Ectodermal cell (in vitro differentiated cells): ENCODE data around the gene PLCB4.

ENCODE experiments used
- H3K27ac ChIP-seq: 2 replicates; pipeline ENCODE4 v1.7.0; 2013; ENCODE audit warnings: mild to moderate bottlenecking, low read depth, low read length; ENCODE audit not compliant: insufficient read depth, poor library complexity, severe bottlenecking
- H3K27me3 ChIP-seq: 2 replicates; pipeline ENCODE4 v1.7.0; 2013; ENCODE audit warnings: mild to moderate bottlenecking, low read length; ENCODE audit not compliant: insufficient read depth, control insufficient read depth, poor library complexity, severe bottlenecking
- H3K36me3 ChIP-seq: one replicate; pipeline ENCODE4 v1.7.0; 2013; ENCODE audit warnings: low read length; ENCODE audit not compliant: control insufficient read depth, insufficient read depth
- H3K4me1 ChIP-seq: one replicate; pipeline ENCODE4 v1.7.0; 2013; ENCODE audit warnings: low read length; ENCODE audit not compliant: control insufficient read depth, insufficient read depth
- H3K4me3 ChIP-seq: 2 replicates; pipeline ENCODE4 v1.7.0; 2013; ENCODE audit warnings: low read depth, low read length, control low read depth; ENCODE audit not compliant: insufficient read depth
- H3K9me3 ChIP-seq: 2 replicates; pipeline ENCODE4 v1.7.0; 2013; ENCODE audit warnings: mild to moderate bottlenecking, low read length, moderate library complexity; ENCODE audit not compliant: control insufficient read depth
- WGBS, 2 experiments: methylation state at CpG; one replicate each; pipeline ENCODE4 v1.1.7; 2013; ENCODE audit warnings: missing lambda C conversion rate in 2 of 2; 5-methylcytosine and 5-hydroxymethylcytosine counted together

Gene PLCB4

GRCh38 chr20:9422321-9423057 lies 353.6 kb downstream of the PLCB4 start:
- H3K36me3 ChIP-seq = peaks cover 7% of the 10 kb centered on the region
- 83 to 84% methylated on average over 4 to 5 of the region's 5 CpGs for WGBS, 2 experiments
- no peak overlapping the region for H3K27ac ChIP-seq
- H3K9me3 ChIP-seq = no peaks in the 10 kb centered on the region
- H3K4me3 ChIP-seq = no peak overlapping the region
- no peaks in the 10 kb centered on the region for H3K4me1 ChIP-seq
- no peaks in the 10 kb centered on the region for H3K27me3 ChIP-seq

- H3K27ac ChIP-seq = no peak overlapping the region
Observed at GRCh38 chr20:9424551-9424950, 355.7 kb downstream of the PLCB4 start.

GRCh38 chr20:9427430-9428291 lies 358.8 kb downstream of the PLCB4 start:
- Histone ChIP-seq H3K36me3 (no peaks in the 10 kb centered on the region), H3K27me3 (no peaks in the 10 kb centered on the region), H3K4me3 (no peak overlapping the region), H3K9me3 (no peaks in the 10 kb centered on the region), H3K27ac (no peak overlapping the region), H3K4me1 (no peaks in the 10 kb centered on the region)
- 86 to 88% methylated on average over 9 of the region's 9 CpGs for WGBS, 2 experiments

More at GRCh38 chr20:9424551-9424950, 355.7 kb downstream of the PLCB4 start:
- H3K27me3 ChIP-seq = no peaks in the 10 kb centered on the region
- peaks cover 7% of the 10 kb centered on the region for H3K36me3 ChIP-seq
- no peaks in the 10 kb centered on the region for H3K9me3 ChIP-seq
- no peaks in the 10 kb centered on the region for H3K4me1 ChIP-seq
- H3K4me3 ChIP-seq = no peak overlapping the region
- WGBS, 2 experiments = 75 to 90% methylated on average over 1 of the region's 3 CpGs

GRCh38 chr20:9428292-9428607 lies 359.4 kb downstream of the PLCB4 start:
- no peaks in the 10 kb centered on the region for H3K9me3 ChIP-seq
- H3K4me1 ChIP-seq = no peaks in the 10 kb centered on the region
- no peak overlapping the region for H3K4me3 ChIP-seq
- H3K27me3 ChIP-seq = no peaks in the 10 kb centered on the region
- no peaks in the 10 kb centered on the region for H3K36me3 ChIP-seq
- no peak overlapping the region for H3K27ac ChIP-seq

GRCh38 chr20:9439806-9440205 lies 370.9 kb downstream of the PLCB4 start:
- Histone ChIP-seq H3K9me3 (no peaks in the 10 kb centered on the region), H3K27me3 (no peaks in the 10 kb centered on the region), H3K4me1 (no peaks in the 10 kb centered on the region), H3K36me3 (peaks cover 24% of the 10 kb centered on the region), H3K4me3 (no peak overlapping the region), H3K27ac (no peak overlapping the region)

GRCh38 chr20:9440892-9441291 lies 372.0 kb downstream of the PLCB4 start:
- Histone ChIP-seq H3K4me3 (no peak overlapping the region), H3K36me3 (peaks cover 24% of the 10 kb centered on the region), H3K4me1 (peaks cover 4% of the 10 kb centered on the region), H3K27ac (no peak overlapping the region), H3K9me3 (no peaks in the 10 kb centered on the region), H3K27me3 (no peaks in the 10 kb centered on the region)
- WGBS, 2 experiments = 84 to 90% methylated on average over 3 of the region's 3 CpGs

- no peaks in the 10 kb centered on the region for H3K27me3 ChIP-seq
- 96 to 100% methylated on average over 2 to 3 of the region's 3 CpGs for WGBS, 2 experiments
- peaks cover 4% of the 10 kb centered on the region for H3K4me1 ChIP-seq
- no peaks in the 10 kb centered on the region for H3K9me3 ChIP-seq
- H3K4me3 ChIP-seq = no peak overlapping the region
- H3K27ac ChIP-seq = no peak overlapping the region
- H3K36me3 ChIP-seq = peaks cover 18% of the 10 kb centered on the region
Observed at GRCh38 chr20:9441948-9442347, 373.1 kb downstream of the PLCB4 start.

- Histone ChIP-seq H3K4me3 (no peak overlapping the region), H3K27me3 (no peaks in the 10 kb centered on the region), H3K36me3 (peaks cover 9% of the 10 kb centered on the region), H3K27ac (no peak overlapping the region), H3K4me1 (peaks cover 4% of the 10 kb centered on the region), H3K9me3 (no peaks in the 10 kb centered on the region)
Observed at GRCh38 chr20:9442858-9443257, 374.0 kb downstream of the PLCB4 start.

GRCh38 chr20:9444921-9445320 lies 376.0 kb downstream of the PLCB4 start:
- Histone ChIP-seq H3K27me3 (no peaks in the 10 kb centered on the region), H3K27ac (no peak overlapping the region), H3K4me1 (peaks cover 4% of the 10 kb centered on the region), H3K4me3 (no peak overlapping the region), H3K36me3 (peaks cover 3% of the 10 kb centered on the region), H3K9me3 (no peaks in the 10 kb centered on the region)
- WGBS, 2 experiments = 36% methylated on average over 2 of the region's 2 CpGs

- H3K9me3 ChIP-seq = no peaks in the 10 kb centered on the region
- peaks cover 3% of the 10 kb centered on the region for H3K36me3 ChIP-seq
- H3K27ac ChIP-seq = no peak overlapping the region
- H3K4me3 ChIP-seq = no peak overlapping the region
- peaks cover 4% of the 10 kb centered on the region for H3K4me1 ChIP-seq
- no peaks in the 10 kb centered on the region for H3K27me3 ChIP-seq
Observed at GRCh38 chr20:9447182-9447581, 378.3 kb downstream of the PLCB4 start.
